HG02852 (cell line): ENCODE results near the gene MYCL.
A peak's percentile ranks its signal among the peaks of the same experiment; 100 is the strongest.

Experiments used
- ATAC-seq: cut with Tn5 transposase; IDR thresholded peaks from one replicate; pipeline ENCODE4 v1.9.1; 2021; ENCODE audit warnings: mild to moderate bottlenecking, moderate library complexity; ENCODE audit not compliant: unreplicated experiment

MYCL gene

GRCh38 chr1:39901714-39902459 is at the start of gene MYCL:
Gene MYCL, minus strand, starts transcription at chr1:39901917. Its CDS starts 483 bp downstream, at chr1:39901434.
- peak; percentile 64 for ATAC-seq

- ATAC-seq, result no peak
Observed at GRCh38 chr1:39949891-39950290, 48.2 kb upstream of the MYCL start.

GRCh38 chr1:39947260-39947659 is 45.5 kb upstream of the MYCL start:
- no peak for ATAC-seq

- ATAC-seq, result no peak
Observed at GRCh38 chr1:39946216-39946615, 44.5 kb upstream of the MYCL start.

GRCh38 chr1:39944410-39945112 is 42.8 kb upstream of the MYCL start:
- ATAC-seq, result no peak

- no peak for ATAC-seq
Observed at GRCh38 chr1:39943471-39944290, 42.0 kb upstream of the MYCL start.

- no peak for ATAC-seq
Observed at GRCh38 chr1:39940980-39941871, 39.5 kb upstream of the MYCL start.

- no peak for ATAC-seq
Observed at GRCh38 chr1:39940253-39940652, 38.5 kb upstream of the MYCL start.

GRCh38 chr1:39938856-39939255 is 37.1 kb upstream of the MYCL start:
- ATAC-seq, result no peak

- no peak for ATAC-seq
Observed at GRCh38 chr1:39936724-39937491, 35.2 kb upstream of the MYCL start.

- no peak for ATAC-seq
Observed at GRCh38 chr1:39933956-39934941, 32.5 kb upstream of the MYCL start.

- no peak for ATAC-seq
Observed at GRCh38 chr1:39928809-39929587, 27.3 kb upstream of the MYCL start.

GRCh38 chr1:39927538-39927937 is 25.8 kb upstream of the MYCL start:
- ATAC-seq, result no peak

- no peak for ATAC-seq
Observed at GRCh38 chr1:39926820-39927219, 25.1 kb upstream of the MYCL start.

GRCh38 chr1:39926343-39926793 is 24.7 kb upstream of the MYCL start:
- no peak for ATAC-seq

GRCh38 chr1:39925721-39926342 is 24.1 kb upstream of the MYCL start:
- ATAC-seq, result no peak

- no peak for ATAC-seq
Observed at GRCh38 chr1:39922251-39922688, 20.6 kb upstream of the MYCL start.
